ENCODE results near the gene ZNF331.

DNA sequence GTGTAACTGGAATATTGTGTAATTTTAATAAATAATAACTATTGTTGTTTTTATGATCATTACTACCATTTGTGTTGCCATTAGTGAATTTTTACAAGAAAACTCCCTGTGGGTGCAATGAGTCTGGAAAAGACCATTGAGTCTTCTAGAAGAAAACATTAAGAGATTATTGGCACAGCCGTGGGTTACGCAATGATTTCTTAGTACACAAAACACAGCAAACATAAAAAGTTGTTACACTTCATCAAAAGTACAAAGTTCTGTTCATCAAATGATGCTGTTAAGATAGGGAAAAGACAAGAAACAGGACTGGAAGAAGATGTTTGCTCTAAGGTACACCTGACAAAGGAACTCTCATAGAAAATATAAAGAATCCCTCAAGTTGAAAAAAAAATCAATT is 41.6 kb downstream of the ZNF331 start:
- TF ChIP-seq, protein P1, sequence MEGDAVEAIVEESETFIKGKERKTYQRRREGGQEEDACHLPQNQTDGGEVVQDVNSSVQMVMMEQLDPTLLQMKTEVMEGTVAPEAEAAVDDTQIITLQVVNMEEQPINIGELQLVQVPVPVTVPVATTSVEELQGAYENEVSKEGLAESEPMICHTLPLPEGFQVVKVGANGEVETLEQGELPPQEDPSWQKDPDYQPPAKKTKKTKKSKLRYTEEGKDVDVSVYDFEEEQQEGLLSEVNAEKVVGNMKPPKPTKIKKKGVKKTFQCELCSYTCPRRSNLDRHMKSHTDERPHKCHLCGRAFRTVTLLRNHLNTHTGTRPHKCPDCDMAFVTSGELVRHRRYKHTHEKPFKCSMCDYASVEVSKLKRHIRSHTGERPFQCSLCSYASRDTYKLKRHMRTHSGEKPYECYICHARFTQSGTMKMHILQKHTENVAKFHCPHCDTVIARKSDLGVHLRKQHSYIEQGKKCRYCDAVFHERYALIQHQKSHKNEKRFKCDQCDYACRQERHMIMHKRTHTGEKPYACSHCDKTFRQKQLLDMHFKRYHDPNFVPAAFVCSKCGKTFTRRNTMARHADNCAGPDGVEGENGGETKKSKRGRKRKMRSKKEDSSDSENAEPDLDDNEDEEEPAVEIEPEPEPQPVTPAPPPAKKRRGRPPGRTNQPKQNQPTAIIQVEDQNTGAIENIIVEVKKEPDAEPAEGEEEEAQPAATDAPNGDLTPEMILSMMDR (conservative IDR thresholded peaks at IDR 0.05; ENCODE audit: low read depth, low read length), result no peak
- no peak for TF ChIP-seq RFX5 (IDR thresholded peaks at IDR 0.05; ENCODE audit: low read depth, low read length)

Measured in IMR-90 (cell line).